Upper lobe of left lung (tissue), 6 donors: Measurements from ENCODE around the gene IRF4. TPM values are rescaled to one million over a fixed set of nuclear protein-coding genes. Genes with fewer than 3 reads are reported as not detected.
A peak's percentile ranks its signal among the peaks of the same experiment; 100 is the strongest.

Experiments
- ATAC-seq, 2 donors: fragments of 200-7000 bp; cut with Tn5 transposase; one replicate each; pipeline ENCODE4 v1.9.1; 2022; ENCODE audit warnings: mild to moderate bottlenecking in 2 of 2, moderate library complexity in 2 of 2; ENCODE audit not compliant: low FRiP score in 2 of 2
- DNase-seq, 2 donors: peaks; one replicate each; pipeline ENCODE4 v3.0.0-alpha.2; 2019 to 2020
- H3K27ac ChIP-seq, 4 donors: fragments of 200-600 bp; sonication (generic); one replicate each; pipeline ENCODE4 v1.5.1; 2016 to 2019
- H3K27me3 ChIP-seq, 4 donors: fragments of 200-600 bp; sonication (generic); one replicate each; pipeline ENCODE4 v1.5.1; 2017 to 2019
- H3K36me3 ChIP-seq, 4 donors: fragments of 200-600 bp; sonication (generic); one replicate each; pipeline ENCODE4 v1.5.1; 2016 to 2019
- H3K4me1 ChIP-seq, 4 donors: fragments of 200-600 bp; sonication (generic); one replicate each; pipeline ENCODE4 v1.5.1; 2018 to 2019
- H3K4me3 ChIP-seq, 4 donors: fragments of 200-600 bp; sonication (generic); one replicate each; pipeline ENCODE4 v1.5.1; 2017 to 2019; ENCODE audit warnings: mild to moderate bottlenecking in 2 of 4, moderate library complexity in 1 of 4
- H3K9me3 ChIP-seq, 4 donors: fragments of 200-600 bp; sonication (generic); one replicate each; pipeline ENCODE4 v1.5.1; 2018 to 2019
- CTCF ChIP-seq, 6 experiments: fragments of 450-650 bp in 4 of 6; fragments of 200-600 bp in 2 of 6; sonication (generic) in 2 of 6; IDR thresholded peaks; one replicate each; pipeline ENCODE4 v1.5.1; 2016 to 2019; ENCODE audit warnings: antibody characterized with exemption in 6 of 6
- EP300 ChIP-seq, 4 donors: sonication (generic); formaldehyde crosslinking; IDR thresholded peaks; one replicate each; pipeline ENCODE4 v1.5.1; 2017; ENCODE audit warnings: antibody characterized with exemption in 4 of 4, control low read depth in 2 of 4
- POLR2A ChIP-seq, 4 donors: fragments of 450-650 bp; IDR thresholded peaks; one replicate each; pipeline ENCODE4 v1.5.1; 2016 to 2017; ENCODE audit warnings: antibody characterized with exemption in 4 of 4, mild to moderate bottlenecking in 2 of 4
- POLR2AphosphoS5 ChIP-seq, 2 donors: sonication (generic); formaldehyde crosslinking; IDR thresholded peaks; one replicate each; pipeline ENCODE4 v1.5.1; 2017; ENCODE audit warnings: antibody characterized with exemption in 2 of 2
- WGBS, 2 donors: methylation state at CpG; one replicate each; pipeline ENCODE4 v1.1.5; 2017 to 2018; 5-methylcytosine and 5-hydroxymethylcytosine counted together
- total RNA-seq, 6 donors: library from RNA; depleted of rRNA in 4 of 6; stranded (reverse); fragments of >200 nt in 4 of 6; gene quantifications; one replicate each; pipeline versions ENCODE4 v1.1.0 to v1.2.1, GENCODE V29; 2016 to 2021
- donor health status: DM: no; HTN: no; CAD: no; lungs with moderate emphysema.
- donor health status: DM: no; HTN: yes; CAD: no; lungs with severe emphysema.

Gene IRF4
- total RNA-seq, 6 donors from 2014 or later: 1.6 to 10.5 (median 5.9) TPM

DNA sequence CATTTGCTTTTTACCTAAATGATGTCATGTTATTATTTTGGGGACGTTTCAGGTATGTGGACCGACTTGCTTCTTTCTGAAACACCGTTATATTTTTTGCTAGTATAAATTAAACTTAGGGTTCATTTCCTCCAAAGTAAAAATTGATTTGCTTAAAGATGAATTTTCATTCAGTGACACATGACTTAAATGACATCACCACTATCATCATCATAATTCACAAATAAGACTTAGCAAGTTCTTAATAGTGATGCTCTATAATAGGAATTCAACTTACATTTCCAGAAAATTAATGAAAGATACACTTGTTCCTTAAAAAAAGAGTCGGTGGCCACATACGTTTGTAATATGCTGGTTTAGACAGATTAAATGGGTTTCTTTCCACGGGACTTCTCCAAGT is 9.3 kb downstream of the IRF4 start:
- Histone ChIP-seq H3K36me3 (no peaks in the 10 kb centered on the region), H3K4me1 (no peaks in the 10 kb centered on the region), H3K4me3 (no peak overlapping the region), H3K27ac (no peak overlapping the region), H3K27me3 (no peaks in the 10 kb centered on the region), H3K9me3 (no peaks in the 10 kb centered on the region)
- 89 to 90% methylated on average over 6 of the region's 6 CpGs for WGBS, 2 donors
- DNase-seq: no peak
- no peak for ATAC-seq
- TF ChIP-seq POLR2AphosphoS5 (IDR thresholded peaks at IDR 0.05) (no peak), POLR2A (IDR thresholded peaks at IDR 0.05) (no peak), EP300 (IDR thresholded peaks at IDR 0.05) (no peak), CTCF (IDR thresholded peaks at IDR 0.05) (no peak)

GRCh38 chr6:401239-401993 is 9.9 kb downstream of the IRF4 start:
- H3K4me1 ChIP-seq: no peaks in the 10 kb centered on the region
- H3K27ac ChIP-seq: no peak overlapping the region
- H3K36me3 ChIP-seq: no peaks in the 10 kb centered on the region
- no peaks in the 10 kb centered on the region for H3K9me3 ChIP-seq
- ATAC-seq: peak in 1 of 2 donors; percentile 11
- no peak overlapping the region for H3K4me3 ChIP-seq
- H3K27me3 ChIP-seq: no peaks in the 10 kb centered on the region
- no peak for DNase-seq
- 87 to 91% methylated on average over 14 to 27 of the region's 27 CpGs for WGBS, 2 donors
- TF ChIP-seq POLR2A (IDR thresholded peaks at IDR 0.05): no peak
- no peak for TF ChIP-seq POLR2AphosphoS5 (IDR thresholded peaks at IDR 0.05)
- TF ChIP-seq EP300 (IDR thresholded peaks at IDR 0.05): no peak
- TF ChIP-seq CTCF (IDR thresholded peaks at IDR 0.05): no peak

- no peak overlapping the region for H3K4me3 ChIP-seq
- no peaks in the 10 kb centered on the region for H3K27me3 ChIP-seq
- ATAC-seq (no peak), DNase-seq (no peak)
- WGBS, 2 donors: 93 to 95% methylated on average over 14 of the region's 14 CpGs
- no peak for TF ChIP-seq POLR2AphosphoS5 (IDR thresholded peaks at IDR 0.05)
- no peak for TF ChIP-seq CTCF (IDR thresholded peaks at IDR 0.05)
- no peak for TF ChIP-seq POLR2A (IDR thresholded peaks at IDR 0.05)
- TF ChIP-seq EP300 (IDR thresholded peaks at IDR 0.05): no peak
- no peaks in the 10 kb centered on the region for H3K9me3 ChIP-seq
- H3K27ac ChIP-seq: no peak overlapping the region
- H3K36me3 ChIP-seq: no peaks in the 10 kb centered on the region
- H3K4me1 ChIP-seq: no peaks in the 10 kb centered on the region
Observed at GRCh38 chr6:401994-402640, 10.6 kb downstream of the IRF4 start.

DNA sequence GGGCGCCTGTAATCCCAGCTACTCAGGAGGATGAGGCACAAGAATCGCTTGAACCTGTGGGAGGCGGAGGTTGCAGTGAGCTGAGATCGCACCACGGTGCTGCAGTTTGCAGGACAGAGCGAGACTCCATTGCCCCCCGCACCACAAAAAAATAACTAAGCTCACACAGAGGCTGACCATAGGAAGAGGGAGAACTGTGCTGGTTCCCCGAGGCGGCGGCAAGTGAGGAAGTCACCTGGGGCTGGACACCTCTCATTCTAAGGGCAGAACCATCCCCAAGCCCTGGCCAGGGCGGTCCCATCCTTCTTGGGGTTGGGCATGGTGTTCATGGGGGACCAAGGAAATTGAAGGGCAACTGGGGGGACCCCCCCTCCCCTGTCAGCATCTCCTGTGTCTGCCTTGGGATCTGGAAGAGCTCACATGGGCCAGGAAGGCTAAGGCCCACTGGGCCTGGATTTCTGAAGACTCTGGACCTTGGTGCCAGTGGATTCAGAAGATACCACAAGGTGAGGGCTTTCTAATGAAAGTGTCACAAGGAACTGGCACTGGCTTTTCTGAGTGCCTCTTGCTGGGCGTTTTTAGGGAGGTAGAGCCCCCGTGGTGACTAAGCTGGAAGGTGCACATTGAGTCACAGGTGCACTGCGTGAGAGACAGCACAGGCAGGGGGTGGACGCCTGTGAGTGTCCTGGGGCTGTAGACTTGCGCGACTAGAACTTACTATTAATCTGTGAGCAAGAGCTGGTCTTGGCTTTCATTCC is 11.5 kb downstream of the IRF4 start:
- DNase-seq (no peak), ATAC-seq (peak in 1 of 2 donors; percentile 18)
- Histone ChIP-seq H3K27ac (no peak overlapping the region), H3K27me3 (no peaks in the 10 kb centered on the region), H3K4me1 (peaks cover 0 to 5% (median under 1%) of the 10 kb centered on the region in 4 donors), H3K4me3 (no peak overlapping the region), H3K9me3 (no peaks in the 10 kb centered on the region), H3K36me3 (no peaks in the 10 kb centered on the region)
- TF ChIP-seq POLR2AphosphoS5 (IDR thresholded peaks at IDR 0.05) (no peak), POLR2A (IDR thresholded peaks at IDR 0.05) (no peak), CTCF (IDR thresholded peaks at IDR 0.05) (no peak), EP300 (IDR thresholded peaks at IDR 0.05) (no peak)
- 80 to 83% methylated on average over 17 of the region's 17 CpGs for WGBS, 2 donors
